ENCODE measurements around the gene ZNF74.

GRCh38 chr22:20388200-20388599, 5.8 kb upstream of the ZNF74 start:
- TF ChIP-seq EZH2 (IDR thresholded peaks at IDR 0.05) = no peak
- no peak for TF ChIP-seq EZH2phosphoT487 (IDR thresholded peaks at IDR 0.05)
- no peak for TF ChIP-seq CTCF (IDR thresholded peaks at IDR 0.05)

Data from neural progenitor cell (in vitro differentiated cells).